ENCODE measurements around the gene EP300.
"Not testable (repeated sequence)": the region's sequence is repeated elsewhere in the genome, so short reads cannot be mapped to it uniquely, and the experiment has no call there.

GRCh38 chr22:41067968-41068367, 24.4 kb upstream of the EP300 start:
- TF ChIP-seq CTCF (IDR thresholded peaks at IDR 0.05); ZFX (IDR thresholded peaks at IDR 0.05; ENCODE audit: borderline replicate concordance): not testable (repeated sequence)

Measured in 22Rv1 (cell line).